Embryonic facial prominence (tissue), 1 donor: Measurements from ENCODE around the gene TMEM121B.

ENCODE experiments used
- DNase-seq: peaks from one replicate; pipeline ENCODE4 v3.0.0-alpha.2; 2016; ENCODE audit errors: extremely low spot score

TMEM121B gene

GRCh38 chr22:17110791-17111550 is 10.2 kb downstream of the TMEM121B start:
- no peak for DNase-seq

- no peak for DNase-seq
Observed at GRCh38 chr22:17109976-17110375, 11.2 kb downstream of the TMEM121B start.

- no peak for DNase-seq
Observed at GRCh38 chr22:17109113-17109865, 11.9 kb downstream of the TMEM121B start.

- DNase-seq = no peak
Observed at GRCh38 chr22:17108256-17109112, 12.7 kb downstream of the TMEM121B start.

- DNase-seq = no peak
Observed at GRCh38 chr22:17107547-17107810, 13.7 kb downstream of the TMEM121B start.

GRCh38 chr22:17106785-17107546 is 14.2 kb downstream of the TMEM121B start:
- no peak for DNase-seq

- no peak for DNase-seq
Observed at GRCh38 chr22:17106161-17106784, 14.9 kb downstream of the TMEM121B start.

- no peak for DNase-seq
Observed at GRCh38 chr22:17105143-17106129, 15.7 kb downstream of the TMEM121B start.

GRCh38 chr22:17104336-17104935 is 16.7 kb downstream of the TMEM121B start:
- no peak for DNase-seq

- no peak for DNase-seq
Observed at GRCh38 chr22:17103351-17103750, 17.8 kb downstream of the TMEM121B start.

GRCh38 chr22:17102297-17102667 is 18.9 kb downstream of the TMEM121B start:
- no peak for DNase-seq

GRCh38 chr22:17101475-17102296 is 19.5 kb downstream of the TMEM121B start:
- DNase-seq = no peak

GRCh38 chr22:17100621-17101020 is 20.5 kb downstream of the TMEM121B start:
- no peak for DNase-seq

- no peak for DNase-seq
Observed at GRCh38 chr22:17098379-17098819, 22.8 kb downstream of the TMEM121B start.

- no peak for DNase-seq
Observed at GRCh38 chr22:17097701-17098100, 23.5 kb downstream of the TMEM121B start.

- DNase-seq = no peak
Observed at GRCh38 chr22:17097062-17097461, 24.1 kb downstream of the TMEM121B start.

GRCh38 chr22:17096071-17096470 is 25.1 kb downstream of the TMEM121B start:
- no peak for DNase-seq

GRCh38 chr22:17095538-17095937 is 25.6 kb downstream of the TMEM121B start:
- DNase-seq = no peak

- no peak for DNase-seq
Observed at GRCh38 chr22:17093081-17093480, 28.1 kb downstream of the TMEM121B start.
